CD14-positive monocyte (primary cell): ENCODE data around the gene HELB. TPM values are rescaled to one million over a fixed set of nuclear protein-coding genes. Genes with fewer than 3 reads are reported as not detected.

Experiments
- DNase-seq, 3 donors: peaks; one replicate each; pipeline ENCODE4 v3.0.0-alpha.2; 2011 to 2022
- H2AFZ ChIP-seq: 2 replicates; pipeline ENCODE4 v1.6.0; 2012; ENCODE audit warnings: mild to moderate bottlenecking, low read depth, low read length, inconsistent platforms; ENCODE audit not compliant: insufficient read depth, poor library complexity, severe bottlenecking
- H3K27ac ChIP-seq, 2 donors: 1 replicate in 1 of 2; 2 replicates in 1 of 2; pipeline ENCODE4 v1.5.1; 2012 to 2013; ENCODE audit warnings: low read length in 2 of 2, control low read depth in 1 of 2, inconsistent platforms in 1 of 2, low read depth in 1 of 2, mild to moderate bottlenecking in 1 of 2
- H3K27me3 ChIP-seq, 2 donors: one replicate each; pipeline versions ENCODE4 v1.6.0 to v1.6.1; 2011 to 2013; ENCODE audit warnings: low read length in 2 of 2; ENCODE audit not compliant: control insufficient read depth in 2 of 2, insufficient read depth in 2 of 2
- H3K36me3 ChIP-seq, 2 donors: replicated peaks in 1 of 2; 1 replicate in 1 of 2; 2 replicates in 1 of 2; pipeline versions ENCODE4 v1.5.1 to v1.6.1; 2012 to 2013; ENCODE audit warnings: low read length in 2 of 2, control low read depth in 1 of 2, inconsistent platforms in 1 of 2, mild to moderate bottlenecking in 1 of 2; ENCODE audit not compliant: insufficient read depth in 2 of 2, control insufficient read depth in 1 of 2
- H3K4me1 ChIP-seq, 2 donors: 1 replicate in 1 of 2; 2 replicates in 1 of 2; pipeline versions ENCODE4 v1.5.1 to v1.6.1; 2012 to 2013; ENCODE audit warnings: low read length in 2 of 2, control low read depth in 1 of 2, inconsistent platforms in 1 of 2, mild to moderate bottlenecking in 1 of 2, moderate library complexity in 1 of 2; ENCODE audit not compliant: insufficient read depth in 2 of 2, control insufficient read depth in 1 of 2
- H3K4me2 ChIP-seq: replicated peaks from 2 replicates; pipeline ENCODE3; 2012; ENCODE audit warnings: low read length, moderate library complexity, mild to moderate bottlenecking; ENCODE audit not compliant: poor library complexity, severe bottlenecking; ENCODE audit errors: extremely low read depth
- H3K4me3 ChIP-seq, 3 experiments: fragments of 200-600 bp in 1 of 3; sonication (generic) in 1 of 3; replicated peaks in 1 of 3; 1 replicate in 2 of 3; 2 replicates in 1 of 3; pipeline ENCODE4 v1.5.1; 2011 to 2013; ENCODE audit warnings: low read length in 3 of 3, mild to moderate bottlenecking in 3 of 3, control low read depth in 2 of 3, low read depth in 2 of 3, inconsistent platforms in 1 of 3, moderate library complexity in 1 of 3
- H3K79me2 ChIP-seq: 2 replicates; pipeline ENCODE4 v1.6.0; 2012; ENCODE audit warnings: mild to moderate bottlenecking, control low read depth, inconsistent platforms, low read length, moderate library complexity; ENCODE audit not compliant: insufficient read depth
- H3K9ac ChIP-seq: 2 replicates; pipeline ENCODE4 v1.6.0; 2017; ENCODE audit warnings: low read length, mild to moderate bottlenecking; ENCODE audit not compliant: insufficient read depth, poor library complexity, severe bottlenecking
- H3K9me3 ChIP-seq, 2 donors: replicated peaks in 1 of 2; 1 replicate in 1 of 2; 2 replicates in 1 of 2; pipeline versions ENCODE4 v1.5.1 to v1.6.1; 2012 to 2013; ENCODE audit warnings: low read length in 2 of 2, control low read depth in 1 of 2; ENCODE audit not compliant: control insufficient read depth in 1 of 2, insufficient read depth in 1 of 2
- H4K20me1 ChIP-seq: 2 replicates; pipeline ENCODE4 v1.6.0; 2012; ENCODE audit warnings: mild to moderate bottlenecking, low read length, control low read depth, moderate library complexity; ENCODE audit not compliant: insufficient read depth
- H3K27ac Mint-ChIP-seq, 7 donors: one replicate each; pipeline ENCODE4 v1.8.0; 2020; ENCODE audit warnings: mild to moderate bottlenecking in 7 of 7, mixed read lengths in 7 of 7, moderate library complexity in 6 of 7, inconsistent platforms in 2 of 7
- H3K27me3 Mint-ChIP-seq, 3 donors: one replicate each; pipeline ENCODE4 v1.8.0; 2021 to 2022; ENCODE audit warnings: low read depth in 3 of 3, mild to moderate bottlenecking in 3 of 3, mixed read lengths in 3 of 3, moderate library complexity in 3 of 3, inconsistent platforms in 1 of 3
- H3K36me3 Mint-ChIP-seq, 2 donors: one replicate each; pipeline ENCODE4 v1.8.0; 2020; ENCODE audit warnings: mixed read lengths in 2 of 2, inconsistent platforms in 1 of 2, mild to moderate bottlenecking in 1 of 2
- H3K4me1 Mint-ChIP-seq: one replicate; pipeline ENCODE4 v1.8.0; 2020; ENCODE audit warnings: mild to moderate bottlenecking, mixed read lengths
- H3K4me3 Mint-ChIP-seq, 2 donors: one replicate each; pipeline ENCODE4 v1.8.0; 2020; ENCODE audit warnings: mild to moderate bottlenecking in 2 of 2, mixed read lengths in 2 of 2, moderate library complexity in 1 of 2
- H3K9me3 Mint-ChIP-seq, 7 donors: one replicate each; pipeline ENCODE4 v1.8.0; 2020 to 2022; ENCODE audit warnings: mixed read lengths in 7 of 7, mild to moderate bottlenecking in 6 of 7, moderate library complexity in 6 of 7, inconsistent platforms in 2 of 7
- CTCF ChIP-seq: fragments of 200-600 bp; IDR thresholded peaks from one replicate; pipeline ENCODE4 v1.8.0; 2022; ENCODE audit warnings: antibody characterized with exemption, mild to moderate bottlenecking
- WGBS: methylation state at CpG from one replicate; pipeline ENCODE4 v1.1.5; 2013; ENCODE audit warnings: missing lambda C conversion rate; ENCODE audit not compliant: insufficient coverage; 5-methylcytosine and 5-hydroxymethylcytosine counted together
- intact Hi-C, 2 donors: fragments of 100-400 bp; cut with micrococcal nuclease; formaldehyde crosslinking; loops; one replicate each; pipeline versions ENCODE4 v1.15.0 to v1.15.1; 2023
- polyA plus RNA-seq, 3 donors: library from polyadenylated mRNA; depleted of rRNA in 1 of 3; unstranded in 2 of 3; stranded (reverse) in 1 of 3; fragments of 300-500 nt in 2 of 3; fragments of >200 nt in 1 of 3; fragmentation: Illumina TruSeq in 2 of 3; gene quantifications; 1 replicate in 2 of 3; 2 replicates in 1 of 3; pipeline ENCODE4 v1.2.3, GENCODE V29; 2012 to 2021

Gene HELB
- polyA plus RNA-seq, 3 donors, result 1.8 to 3.4 (median 3.0) TPM

GRCh38 chr12:66345956-66346355 is 43.7 kb downstream of the HELB start:
- no peaks in the 10 kb centered on the region for H3K4me1 ChIP-seq
- WGBS, result 93% methylated on average over 2 of the region's 2 CpGs
- H3K27me3 ChIP-seq, result no peaks in the 10 kb centered on the region
- H3K4me3 Mint-ChIP-seq, result no peak overlapping the region
- no peak overlapping the region for H3K4me2 ChIP-seq
- no peak for TF ChIP-seq CTCF
- H2AFZ ChIP-seq, result no peak overlapping the region
- H3K9me3 ChIP-seq, result peaks cover 7 to 8% of the 10 kb centered on the region in 2 donors
- H3K4me3 ChIP-seq, result no peak overlapping the region
- H3K27ac ChIP-seq, result peak overlapping the region in 1 of 2 donors; percentile 20
- DNase-seq, result no peak
- no peaks in the 10 kb centered on the region for H3K4me1 Mint-ChIP-seq
- intact Hi-C loops, result no loop called here
- H4K20me1 ChIP-seq, result no peaks in the 10 kb centered on the region
- H3K9me3 Mint-ChIP-seq, result peaks cover 4 to 18% (median 11%) of the 10 kb centered on the region in 7 donors
- H3K36me3 ChIP-seq, result peaks cover 26 to 80% of the 10 kb centered on the region in 2 donors
- no peak overlapping the region for H3K9ac ChIP-seq
- no peaks in the 10 kb centered on the region for H3K27me3 Mint-ChIP-seq
- H3K27ac Mint-ChIP-seq, result peak overlapping the region in 2 of 7 donors; percentile 26 to 60
- H3K36me3 Mint-ChIP-seq, result peaks cover 66 to 74% of the 10 kb centered on the region in 2 donors
- H3K79me2 ChIP-seq, result no peaks in the 10 kb centered on the region

DNA sequence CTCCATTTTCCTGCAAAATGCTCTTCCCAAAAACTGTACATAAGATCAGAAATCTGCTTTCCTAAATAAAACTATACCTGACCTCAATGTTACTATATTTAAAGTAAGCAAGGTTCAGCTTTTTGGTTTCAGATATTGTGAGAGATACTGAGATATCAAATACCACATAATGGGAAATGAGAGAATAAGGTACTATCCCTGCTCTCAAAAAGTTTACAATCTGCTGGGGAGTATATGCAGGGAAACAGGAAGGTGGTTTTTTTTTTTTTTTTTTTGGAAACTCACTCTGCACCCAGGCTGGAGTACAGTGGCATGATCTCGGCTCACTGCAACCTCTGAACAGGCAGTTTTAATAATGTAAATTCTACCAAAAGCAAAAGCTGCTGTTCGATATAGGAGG is 49.0 kb downstream of the HELB start:
- 100% methylated on average over 1 of the region's 2 CpGs for WGBS
- Histone ChIP-seq H3K4me3 (no peak overlapping the region), H3K4me2 (no peak overlapping the region), H3K27me3 (no peaks in the 10 kb centered on the region), H2AFZ (no peak overlapping the region), H3K9ac (no peak overlapping the region), H4K20me1 (no peaks in the 10 kb centered on the region), H3K79me2 (no peaks in the 10 kb centered on the region), H3K27ac (no peak overlapping the region), H3K4me1 (no peaks in the 10 kb centered on the region), H3K9me3 (no peaks in the 10 kb centered on the region), H3K36me3 (peaks cover 14 to 45% of the 10 kb centered on the region in 2 donors)
- H3K4me3 Mint-ChIP-seq, result no peak overlapping the region
- peaks cover 41 to 43% of the 10 kb centered on the region in 2 donors for H3K36me3 Mint-ChIP-seq
- H3K4me1 Mint-ChIP-seq, result peaks cover 10% of the 10 kb centered on the region
- no peak for DNase-seq
- no peak for TF ChIP-seq CTCF
- no peaks in the 10 kb centered on the region for H3K27me3 Mint-ChIP-seq
- peak overlapping the region in 2 of 7 donors; percentile 23 to 58 for H3K27ac Mint-ChIP-seq
- intact Hi-C loops, result loop anchor here in 1 of 2 donors (10.0 kb wide), 1 partner anchor 344 kb away; no protein-coding TSS in a partner anchor
- no peaks in the 10 kb centered on the region for H3K9me3 Mint-ChIP-seq
